ENCODE data around the gene FABP2.

- TF ChIP-seq CTCF (IDR thresholded peaks at IDR 0.05; ENCODE audit: insufficient read depth, low read length, poor library complexity, severe bottlenecking) (no peak), EZH2phosphoT487 (conservative IDR thresholded peaks at IDR 0.05; ENCODE audit: low read length) (no peak)
Observed at GRCh38 chr4:119337010-119337409, 15.1 kb upstream of the FABP2 start.
